ENCODE measurements around the gene JTB.
"Not testable (repeated sequence)": the region's sequence is repeated elsewhere in the genome, so short reads cannot be mapped to it uniquely, and the experiment has no call there.

JTB gene

GRCh38 chr1:153977250-153978240, at the start of gene JTB:
Gene JTB (minus strand): TSS chr1:153977674. CDS start chr1:153977252, 422 bp downstream.
- DNase-seq (ENCODE audit: low read depth) = peak; percentile 79

GRCh38 chr1:154019940-154020339, 42.5 kb upstream of the JTB start:
- no peak for DNase-seq (ENCODE audit: low read depth)

GRCh38 chr1:154019269-154019668, 41.8 kb upstream of the JTB start:
- DNase-seq (ENCODE audit: low read depth) = no peak

GRCh38 chr1:154014154-154014907, 36.9 kb upstream of the JTB start:
- DNase-seq (ENCODE audit: low read depth) = no peak

GRCh38 chr1:154012543-154012942, 35.1 kb upstream of the JTB start:
- not testable (repeated sequence) for DNase-seq (ENCODE audit: low read depth)

GRCh38 chr1:154012129-154012528, 34.7 kb upstream of the JTB start:
- no peak for DNase-seq (ENCODE audit: low read depth)

- no peak for DNase-seq (ENCODE audit: low read depth)
These were observed 28.7 kb upstream of the JTB start for GRCh38 chr1:154006136-154006535.

GRCh38 chr1:154000420-154000819, 22.9 kb upstream of the JTB start:
- no peak for DNase-seq (ENCODE audit: low read depth)

- not testable (repeated sequence) for DNase-seq (ENCODE audit: low read depth)
These were observed 19.4 kb upstream of the JTB start for GRCh38 chr1:153996882-153997281.

- DNase-seq (ENCODE audit: low read depth) = no peak
These were observed 18.2 kb upstream of the JTB start for GRCh38 chr1:153995640-153996039.

GRCh38 chr1:153995202-153995601, 17.7 kb upstream of the JTB start:
- DNase-seq (ENCODE audit: low read depth) = no peak

- no peak for DNase-seq (ENCODE audit: low read depth)
These were observed 14.3 kb upstream of the JTB start for GRCh38 chr1:153991806-153992205.

GRCh38 chr1:153991151-153991630, 13.7 kb upstream of the JTB start:
- DNase-seq (ENCODE audit: low read depth) = no peak

GRCh38 chr1:153990468-153991150, 13.1 kb upstream of the JTB start, which contains the start of gene RPS27:
Gene RPS27 (plus strand): TSS chr1:153990762. CDS start chr1:153990797, 35 bp downstream.
- DNase-seq (ENCODE audit: low read depth) = peak; percentile 87

- DNase-seq (ENCODE audit: low read depth) = no peak
These were observed 10.1 kb upstream of the JTB start for GRCh38 chr1:153987621-153988020.

- no peak for DNase-seq (ENCODE audit: low read depth)
These were observed 8.7 kb upstream of the JTB start, which contains the start of gene RAB13 for GRCh38 chr1:153985941-153986761. Gene RAB13 (minus strand): TSS chr1:153986339. CDS start chr1:153986236, 103 bp downstream.

- no peak for DNase-seq (ENCODE audit: low read depth)
These were observed 8.0 kb upstream of the JTB start for GRCh38 chr1:153985341-153985912.

- DNase-seq (ENCODE audit: low read depth) = no peak
These were observed 6.8 kb upstream of the JTB start for GRCh38 chr1:153984123-153984894.

GRCh38 chr1:153981735-153982134, 4.3 kb upstream of the JTB start:
- not testable (repeated sequence) for DNase-seq (ENCODE audit: low read depth)

- DNase-seq (ENCODE audit: low read depth) = not testable (repeated sequence)
These were observed 1.6 kb upstream of the JTB start for GRCh38 chr1:153979091-153979490.

All from T-helper 22 cell (primary cell).